Stomach smooth muscle (tissue), 2 donors: ENCODE data around the gene IGF1.
"Not testable (repeated sequence)": the region's sequence is repeated elsewhere in the genome, so short reads cannot be mapped to it uniquely, and the experiment has no call there.

ENCODE experiments used
- H3K27ac ChIP-seq: one replicate; pipeline ENCODE4 v1.7.0; 2013; ENCODE audit warnings: mild to moderate bottlenecking, low read length, inconsistent platforms
- H3K27me3 ChIP-seq, 2 donors: one replicate each; pipeline ENCODE4 v1.7.0; 2013; ENCODE audit warnings: low read length in 2 of 2; ENCODE audit not compliant: insufficient read depth in 2 of 2, control insufficient read depth in 1 of 2
- H3K36me3 ChIP-seq, 2 donors: one replicate each; pipeline ENCODE4 v1.7.0; 2013; ENCODE audit warnings: low read length in 2 of 2; ENCODE audit not compliant: control insufficient read depth in 2 of 2, insufficient read depth in 2 of 2
- H3K4me1 ChIP-seq: one replicate; pipeline ENCODE4 v1.7.0; 2013; ENCODE audit warnings: low read length; ENCODE audit not compliant: control insufficient read depth, insufficient read depth
- H3K4me3 ChIP-seq, 2 donors: one replicate each; pipeline ENCODE4 v1.7.0; 2013; ENCODE audit warnings: low read length in 2 of 2
- H3K9ac ChIP-seq, 2 donors: one replicate each; pipeline ENCODE4 v1.7.0; 2013; ENCODE audit warnings: low read length in 2 of 2, mild to moderate bottlenecking in 1 of 2
- H3K9me3 ChIP-seq, 2 donors: one replicate each; pipeline ENCODE4 v1.7.0; 2013; ENCODE audit warnings: low read length in 2 of 2; ENCODE audit not compliant: control insufficient read depth in 2 of 2
- donor health status: healthy.
- donor health status: Pancreatic carcinoma.

Gene IGF1

DNA sequence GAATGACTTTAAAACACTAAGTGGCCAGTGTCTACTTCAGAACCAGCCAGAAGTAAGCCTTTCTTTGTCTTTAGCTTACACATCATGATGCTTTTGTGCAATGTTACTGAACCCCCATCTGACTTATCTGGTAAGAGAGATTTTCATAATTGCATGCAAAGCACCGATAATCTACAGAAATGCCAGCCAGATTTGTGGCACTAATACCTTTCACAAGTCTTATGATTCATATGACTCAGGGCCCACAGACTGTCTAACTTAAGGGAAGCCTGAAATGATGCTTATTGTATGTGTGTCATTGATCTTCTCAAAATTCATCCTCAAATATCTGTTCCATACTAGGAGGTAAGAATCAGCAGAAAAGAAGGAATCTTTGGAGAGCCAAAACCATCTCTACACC is 18.0 kb downstream of the IGF1 start:
- H3K4me1 ChIP-seq = no peaks in the 10 kb centered on the region
- no peak overlapping the region for H3K9ac ChIP-seq
- H3K27ac ChIP-seq = no peak overlapping the region
- no peak overlapping the region for H3K4me3 ChIP-seq
- H3K27me3 ChIP-seq = no peaks in the 10 kb centered on the region
- H3K9me3 ChIP-seq = no peaks in the 10 kb centered on the region
- no peaks in the 10 kb centered on the region for H3K36me3 ChIP-seq

GRCh38 chr12:102461501-102461900 is 18.9 kb downstream of the IGF1 start:
- Histone ChIP-seq H3K27ac (no peak overlapping the region), H3K27me3 (no peaks in the 10 kb centered on the region), H3K36me3 (no peaks in the 10 kb centered on the region), H3K4me1 (no peaks in the 10 kb centered on the region), H3K9ac (no peak overlapping the region), H3K9me3 (no peaks in the 10 kb centered on the region), H3K4me3 (no peak overlapping the region)

DNA sequence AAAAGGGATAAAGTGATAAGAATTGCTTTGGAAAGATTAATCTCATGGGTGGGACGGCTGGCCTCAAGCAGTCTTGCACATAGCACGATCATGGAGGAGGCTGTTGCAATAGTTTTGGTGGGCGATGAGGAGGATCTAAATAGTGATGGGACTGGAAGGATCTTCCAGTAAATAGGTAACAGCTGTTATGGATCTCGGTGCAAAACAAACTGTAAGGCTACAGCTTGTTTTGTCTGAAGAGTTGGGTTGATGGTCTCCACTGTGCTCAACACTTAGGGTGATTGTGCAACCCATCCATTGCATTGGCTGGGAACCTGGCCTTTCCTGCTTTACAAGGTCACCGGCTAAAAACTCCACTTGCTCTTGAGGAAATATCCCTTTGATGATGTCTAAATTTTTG is 21.0 kb downstream of the IGF1 start:
- Histone ChIP-seq H3K27me3 (no peaks in the 10 kb centered on the region), H3K4me1 (no peaks in the 10 kb centered on the region), H3K4me3 (no peak overlapping the region), H3K9ac (no peak overlapping the region), H3K9me3 (no peaks in the 10 kb centered on the region), H3K36me3 (no peaks in the 10 kb centered on the region), H3K27ac (no peak overlapping the region)

DNA sequence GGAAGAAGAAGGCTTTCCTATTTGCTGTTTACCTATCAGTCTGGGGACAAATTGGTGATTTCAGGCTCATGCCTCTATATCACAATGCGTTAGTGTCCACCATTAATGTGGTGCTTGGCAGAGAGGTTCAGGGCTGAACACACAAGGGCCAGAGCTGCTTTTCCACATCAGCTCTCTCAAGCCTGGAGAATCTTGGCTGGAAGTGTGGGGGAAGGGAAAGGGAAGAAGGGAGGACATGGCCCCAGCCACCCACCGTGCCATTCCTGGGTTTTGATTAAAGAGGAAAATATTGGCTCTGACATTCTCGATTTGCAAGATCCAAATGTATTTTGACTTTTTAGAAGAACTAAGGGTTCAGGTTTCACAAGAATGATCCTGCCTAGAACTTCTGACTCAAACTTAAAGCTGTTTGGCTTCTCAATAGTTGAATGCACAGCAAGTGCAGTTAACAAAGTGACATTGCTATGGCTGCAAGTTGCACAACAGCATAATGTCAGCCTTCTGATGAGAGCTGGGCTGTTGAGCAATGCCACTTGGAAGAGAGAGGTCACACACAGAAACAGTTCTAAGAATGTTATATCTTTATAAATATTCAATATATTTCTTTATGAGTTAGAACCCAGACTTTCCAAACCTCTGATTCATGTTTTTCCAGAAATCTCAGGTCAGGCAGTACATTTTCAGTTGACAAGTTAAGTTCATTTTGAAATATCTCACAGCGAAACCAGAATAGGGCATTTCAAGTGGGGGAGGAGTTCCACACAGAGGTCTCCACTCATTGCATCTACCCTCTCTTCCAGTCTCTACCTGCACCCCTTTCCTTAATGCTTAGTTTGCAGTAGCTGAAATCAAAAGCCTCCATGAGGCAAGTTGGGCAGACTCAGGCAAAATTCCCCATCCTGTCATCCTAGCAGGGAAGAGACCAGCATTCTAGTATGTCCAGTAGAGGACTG is 25.3 kb downstream of the IGF1 start:
- no peak overlapping the region for H3K27ac ChIP-seq
- H3K9me3 ChIP-seq = no peaks in the 10 kb centered on the region
- no peaks in the 10 kb centered on the region for H3K27me3 ChIP-seq
- H3K4me1 ChIP-seq = no peaks in the 10 kb centered on the region
- no peak overlapping the region for H3K4me3 ChIP-seq
- H3K9ac ChIP-seq = no peak overlapping the region
- no peaks in the 10 kb centered on the region for H3K36me3 ChIP-seq

- Histone ChIP-seq H3K27ac (no peak overlapping the region), H3K27me3 (no peaks in the 10 kb centered on the region), H3K36me3 (no peaks in the 10 kb centered on the region), H3K9me3 (no peaks in the 10 kb centered on the region), H3K4me3 (no peak overlapping the region), H3K9ac (no peak overlapping the region), H3K4me1 (no peaks in the 10 kb centered on the region)
Measured at GRCh38 chr12:102454330-102454729, 26.0 kb downstream of the IGF1 start.

- Histone ChIP-seq H3K27me3 (no peaks in the 10 kb centered on the region), H3K36me3 (no peaks in the 10 kb centered on the region), H3K9ac (no peak overlapping the region), H3K9me3 (no peaks in the 10 kb centered on the region), H3K4me1 (no peaks in the 10 kb centered on the region), H3K27ac (no peak overlapping the region), H3K4me3 (no peak overlapping the region)
Measured at GRCh38 chr12:102452605-102453004, 27.8 kb downstream of the IGF1 start.

GRCh38 chr12:102449018-102449417 is 31.3 kb downstream of the IGF1 start:
- not testable (repeated sequence) for H3K27me3 ChIP-seq, H3K4me1 ChIP-seq, H3K36me3 ChIP-seq, H3K9me3 ChIP-seq, H3K27ac ChIP-seq, H3K9ac ChIP-seq, H3K4me3 ChIP-seq

DNA sequence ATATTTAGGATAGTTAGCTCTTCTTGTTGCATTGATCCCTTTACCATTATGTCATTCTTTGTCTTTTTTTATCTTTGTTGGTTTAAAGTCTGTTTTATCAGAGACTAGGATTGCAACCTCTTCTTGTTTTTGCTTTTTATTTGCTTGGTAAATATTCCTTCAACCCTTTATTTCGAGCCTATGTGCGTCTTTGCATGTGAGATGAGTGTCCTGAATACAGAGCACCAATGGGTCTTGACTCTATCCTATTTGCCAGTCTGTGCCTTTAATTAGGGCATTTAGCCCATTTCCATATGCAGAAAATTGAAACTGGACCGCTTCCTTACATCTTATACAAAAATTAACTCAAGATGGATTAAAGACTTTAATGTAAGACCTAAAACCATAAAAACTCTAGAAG is 32.9 kb downstream of the IGF1 start:
- not testable (repeated sequence) for H3K4me1 ChIP-seq, H3K9ac ChIP-seq, H3K9me3 ChIP-seq, H3K27me3 ChIP-seq, H3K4me3 ChIP-seq, H3K27ac ChIP-seq, H3K36me3 ChIP-seq

GRCh38 chr12:102444707-102445106 is 35.7 kb downstream of the IGF1 start:
- no peak overlapping the region for H3K27ac ChIP-seq
- no peaks in the 10 kb centered on the region for H3K27me3 ChIP-seq

GRCh38 chr12:102444093-102444492 is 36.3 kb downstream of the IGF1 start:
- no peak overlapping the region for H3K27ac ChIP-seq
- H3K27me3 ChIP-seq = no peaks in the 10 kb centered on the region
- H3K4me1 ChIP-seq = peaks cover 4% of the 10 kb centered on the region
- no peak overlapping the region for H3K9ac ChIP-seq
- no peaks in the 10 kb centered on the region for H3K9me3 ChIP-seq
- H3K36me3 ChIP-seq = no peaks in the 10 kb centered on the region
- H3K4me3 ChIP-seq = no peak overlapping the region

More at GRCh38 chr12:102444707-102445106, 35.7 kb downstream of the IGF1 start:
- Histone ChIP-seq H3K9me3 (no peaks in the 10 kb centered on the region), H3K9ac (no peak overlapping the region), H3K4me3 (no peak overlapping the region), H3K4me1 (peaks cover 4% of the 10 kb centered on the region), H3K36me3 (no peaks in the 10 kb centered on the region)

DNA sequence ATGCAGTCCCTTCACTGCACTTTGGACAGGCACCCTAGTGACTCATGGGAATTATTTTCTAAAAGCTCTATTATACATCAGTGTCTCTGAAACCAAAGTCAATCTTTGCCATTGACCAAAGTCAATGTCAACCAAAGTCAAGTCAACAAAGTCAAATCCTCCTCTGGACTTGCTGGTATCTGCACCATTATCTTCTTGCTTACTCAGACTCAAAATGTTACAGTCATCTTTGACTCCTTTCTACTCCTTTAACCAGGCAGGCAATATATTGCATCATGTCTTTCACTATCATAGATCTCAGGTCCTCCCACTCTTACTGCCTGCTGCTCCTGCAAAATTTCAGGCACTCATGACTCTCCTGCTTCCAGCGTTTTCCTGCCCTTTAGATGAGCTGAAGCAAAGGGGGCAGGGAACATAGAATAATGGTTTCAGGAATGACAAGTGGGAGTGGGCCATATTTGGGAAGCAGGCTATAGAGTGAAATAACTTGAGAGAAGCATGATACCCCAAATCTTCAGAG is 39.2 kb downstream of the IGF1 start:
- no peak overlapping the region for H3K9ac ChIP-seq
- H3K36me3 ChIP-seq = no peaks in the 10 kb centered on the region
- H3K4me3 ChIP-seq = no peak overlapping the region
- no peak overlapping the region for H3K27ac ChIP-seq
- H3K4me1 ChIP-seq = peaks cover 4% of the 10 kb centered on the region
- no peaks in the 10 kb centered on the region for H3K9me3 ChIP-seq
- no peaks in the 10 kb centered on the region for H3K27me3 ChIP-seq
